Stimulated activated CD8-positive, alpha-beta memory T cell treated with anti-CD3 and anti-CD28 coated beads, Interleukin-15, amount 100 ng/mL, for 24 hours (primary cell): ENCODE data around the gene RASAL2.
"Not testable (repeated sequence)": the region's sequence is repeated elsewhere in the genome, so short reads cannot be mapped to it uniquely, and the experiment has no call there.

Source experiments
- DNase-seq: peaks from one replicate; pipeline ENCODE4 v3.0.0-alpha.2; 2020; ENCODE audit warnings: low read depth

RASAL2 gene

GRCh38 chr1:178071811-178072210, 22.1 kb upstream of the RASAL2 start:
- no peak for DNase-seq

GRCh38 chr1:178072326-178072725, 21.6 kb upstream of the RASAL2 start:
- no peak for DNase-seq

DNA sequence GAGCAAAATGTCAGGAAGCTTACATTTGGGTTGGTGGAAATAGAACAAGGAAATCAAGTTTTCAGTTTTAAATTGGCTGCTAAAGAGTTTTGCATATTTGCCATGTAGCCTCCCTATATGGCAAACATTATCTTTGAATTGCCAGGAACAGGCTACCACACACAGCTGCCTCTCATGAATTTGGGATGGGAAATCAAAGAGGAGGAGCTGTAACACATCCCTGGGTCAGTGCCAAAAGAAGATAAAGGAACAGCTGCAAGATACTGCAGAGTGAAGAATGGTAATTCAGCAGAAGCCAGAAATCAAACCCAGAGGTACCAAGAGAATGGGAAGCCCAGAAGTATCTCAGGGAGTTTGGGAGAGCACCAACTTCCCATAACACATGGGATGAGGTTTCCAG, 18.6 kb upstream of the RASAL2 start:
- no peak for DNase-seq

DNA sequence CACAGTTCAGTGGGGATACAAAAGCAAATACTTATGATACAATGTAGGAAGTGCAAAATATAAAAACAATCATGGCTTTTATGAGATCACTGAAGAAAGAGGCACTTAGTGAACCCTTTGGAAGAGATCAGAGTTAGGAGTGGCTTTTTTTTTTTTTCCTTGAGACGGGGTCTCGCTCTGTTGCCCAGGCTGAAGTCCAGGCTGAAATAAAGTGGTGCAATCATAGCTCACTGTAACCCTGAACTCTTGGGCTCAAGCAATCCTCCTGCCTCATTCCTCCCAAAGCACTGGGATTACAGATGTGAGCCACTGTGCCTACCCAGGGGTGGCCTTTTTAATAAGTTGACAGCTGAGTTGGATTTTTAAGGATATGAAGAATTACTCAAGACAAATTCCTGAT, 17.3 kb upstream of the RASAL2 start:
- DNase-seq: no peak

- no peak for DNase-seq
Measured at GRCh38 chr1:178077917-178078316, 16.0 kb upstream of the RASAL2 start.

GRCh38 chr1:178086294-178086693, 7.6 kb upstream of the RASAL2 start:
- no peak for DNase-seq

- DNase-seq: no peak
Measured at GRCh38 chr1:178086766-178087165, 7.1 kb upstream of the RASAL2 start.

- no peak for DNase-seq
Measured at GRCh38 chr1:178088651-178089050, 5.3 kb upstream of the RASAL2 start.

GRCh38 chr1:178091454-178091853, 2.5 kb upstream of the RASAL2 start:
- not testable (repeated sequence) for DNase-seq

DNA sequence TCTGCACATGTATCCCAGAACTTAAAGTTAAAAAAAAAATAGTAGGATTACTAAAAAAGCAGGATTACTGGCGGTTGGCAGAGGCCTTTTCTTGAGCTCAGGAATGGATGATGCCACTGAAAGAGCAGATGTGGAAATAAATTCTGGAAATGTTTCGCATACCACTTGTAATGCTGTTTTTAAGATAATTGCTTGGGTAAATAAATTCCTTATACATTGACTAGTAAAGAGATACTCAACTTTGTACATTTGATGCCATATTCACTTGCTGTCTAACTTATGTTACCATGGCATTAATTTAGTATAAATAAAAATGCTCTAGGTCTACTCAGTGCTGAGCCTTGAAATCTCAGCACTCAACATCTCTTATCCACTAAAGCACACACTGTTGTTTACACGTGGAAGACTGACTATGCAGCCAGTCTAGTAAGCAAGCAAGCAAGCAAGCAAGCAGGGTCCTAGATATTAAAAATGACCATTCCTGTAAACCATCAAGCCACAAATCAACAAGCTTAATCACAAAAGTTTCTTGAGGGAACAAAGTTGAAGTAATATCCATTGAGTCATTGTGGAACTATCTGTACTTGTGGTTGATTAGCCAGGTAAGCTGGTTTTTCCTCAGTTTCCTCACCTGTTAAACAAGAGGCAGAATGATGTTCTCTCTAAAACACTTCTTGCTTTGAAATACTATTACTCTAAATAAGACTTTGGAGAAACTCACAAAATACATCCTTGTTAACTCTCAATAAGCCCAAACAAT, 1.7 kb upstream of the RASAL2 start:
- DNase-seq: no peak

GRCh38 chr1:178092878-178093493, 918 bp upstream of the RASAL2 start:
- no peak for DNase-seq

GRCh38 chr1:178093494-178093950, 382 bp upstream of the RASAL2 start:
- no peak for DNase-seq

DNA sequence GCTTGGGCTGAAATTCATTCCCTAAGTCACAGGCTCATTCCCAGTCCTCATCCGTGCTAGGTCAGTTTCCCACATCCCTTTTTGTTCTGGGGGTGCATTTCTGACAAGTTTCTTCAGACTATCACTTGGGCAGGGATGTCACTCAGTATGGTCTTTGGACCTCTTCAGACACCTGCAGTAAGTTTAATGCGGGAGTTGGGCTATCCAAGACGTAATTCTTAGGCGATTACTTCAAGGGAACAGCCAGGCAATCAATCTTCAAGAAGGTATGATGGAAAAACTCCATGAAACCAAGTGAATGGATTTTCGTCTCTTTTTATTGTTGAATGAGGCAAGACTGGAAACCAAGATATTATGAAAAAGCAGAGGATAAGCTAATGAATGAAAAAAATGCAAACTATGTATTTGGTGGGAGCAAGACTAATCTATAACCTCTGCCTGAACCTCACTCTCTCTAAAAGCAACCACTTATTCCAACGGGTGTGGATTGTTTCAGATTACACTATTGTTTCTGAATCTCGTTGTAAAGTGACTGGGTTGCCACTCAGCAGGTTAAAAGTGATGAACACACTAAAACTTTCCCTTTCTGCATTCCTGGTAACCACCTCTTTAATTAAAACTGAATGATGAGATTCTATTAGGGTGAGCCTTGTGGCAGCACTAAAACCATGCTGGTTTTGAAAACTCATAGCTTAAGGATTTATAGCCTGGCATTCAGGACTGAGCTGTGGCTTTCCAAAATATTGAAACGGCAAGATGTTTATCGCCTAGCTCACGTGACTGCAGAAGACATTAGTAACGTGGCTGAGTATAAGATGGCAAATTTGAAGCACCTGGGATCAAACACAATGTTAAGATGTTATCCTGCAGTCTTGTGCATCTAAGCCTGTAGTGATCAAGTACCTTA, 1.1 kb downstream of the RASAL2 start:
- DNase-seq: no peak

DNA sequence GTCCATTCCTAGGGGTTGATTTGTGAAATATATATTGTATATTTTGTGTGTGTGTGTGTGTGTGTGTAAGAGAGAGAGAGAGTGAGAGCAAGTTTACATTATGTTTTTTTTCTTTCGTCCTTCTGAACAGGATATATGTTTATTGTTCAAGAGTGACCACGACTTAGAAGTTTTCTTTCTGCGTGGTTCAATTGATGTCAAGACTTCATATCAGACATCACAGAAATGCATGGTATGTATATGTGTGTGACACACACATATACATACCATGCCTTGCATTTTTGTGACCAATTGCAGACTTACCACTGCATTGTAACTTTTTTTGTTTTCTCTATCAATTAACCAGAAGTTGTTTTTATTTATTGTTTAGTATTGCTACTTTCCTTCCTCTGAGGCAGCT, 2.5 kb downstream of the RASAL2 start:
- DNase-seq: no peak

- no peak for DNase-seq
Measured at GRCh38 chr1:178098262-178098661, 4.4 kb downstream of the RASAL2 start.

DNA sequence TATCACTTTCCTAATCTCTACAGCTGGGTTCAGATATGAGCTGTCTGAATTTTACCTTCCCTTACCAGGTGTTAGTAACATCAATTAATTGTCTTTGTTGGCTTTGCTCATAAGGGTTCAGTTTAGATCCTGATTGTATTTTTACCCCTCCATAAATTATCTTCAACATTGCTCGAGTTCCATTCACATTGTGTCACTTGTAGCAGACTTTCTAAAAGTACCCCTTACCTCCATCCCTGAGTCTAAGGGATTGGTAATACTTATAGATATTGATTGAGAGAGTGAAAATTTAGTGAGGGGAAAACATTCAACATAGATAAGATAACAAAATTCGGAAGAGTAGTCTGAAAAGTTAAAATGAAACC, 7.3 kb downstream of the RASAL2 start:
- DNase-seq: no peak

DNA sequence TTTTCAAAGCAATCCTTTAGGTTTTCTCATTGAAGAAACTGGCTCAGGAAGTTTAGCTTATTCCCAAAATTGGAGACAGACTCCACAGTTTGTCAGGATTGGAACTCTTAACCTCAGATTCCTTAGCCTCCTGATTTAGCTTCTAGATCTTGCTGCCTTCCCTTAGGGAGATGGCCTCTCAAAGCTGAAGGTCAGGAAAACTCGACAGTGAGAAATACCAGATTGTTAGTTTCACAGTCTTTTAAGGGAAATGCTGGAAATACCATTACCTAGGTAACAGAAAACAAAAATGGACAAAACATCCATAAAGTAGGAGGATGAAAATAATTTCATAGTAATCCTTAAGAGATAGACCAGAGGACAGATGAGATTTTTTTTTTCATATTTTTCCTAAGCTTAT, 7.8 kb downstream of the RASAL2 start:
- DNase-seq: no peak

DNA sequence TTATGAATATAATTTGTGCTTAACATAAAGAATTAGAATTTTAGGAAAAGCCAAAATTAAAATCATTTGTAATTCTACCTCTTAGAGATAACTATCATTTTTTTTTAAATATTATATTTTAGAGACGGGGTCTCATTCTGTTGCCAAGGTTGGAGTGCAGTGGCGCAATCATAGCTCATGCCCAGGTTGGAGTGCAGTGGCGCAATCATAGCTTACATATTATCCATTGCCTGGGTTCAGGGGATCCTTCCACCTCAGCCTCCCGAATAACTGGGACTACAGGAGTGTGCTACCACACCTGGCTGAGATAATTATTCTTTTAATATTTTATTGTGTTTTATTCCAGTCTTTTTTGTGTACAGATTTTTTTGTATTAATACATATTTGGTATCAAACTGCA, 8.3 kb downstream of the RASAL2 start:
- DNase-seq: no peak

DNA sequence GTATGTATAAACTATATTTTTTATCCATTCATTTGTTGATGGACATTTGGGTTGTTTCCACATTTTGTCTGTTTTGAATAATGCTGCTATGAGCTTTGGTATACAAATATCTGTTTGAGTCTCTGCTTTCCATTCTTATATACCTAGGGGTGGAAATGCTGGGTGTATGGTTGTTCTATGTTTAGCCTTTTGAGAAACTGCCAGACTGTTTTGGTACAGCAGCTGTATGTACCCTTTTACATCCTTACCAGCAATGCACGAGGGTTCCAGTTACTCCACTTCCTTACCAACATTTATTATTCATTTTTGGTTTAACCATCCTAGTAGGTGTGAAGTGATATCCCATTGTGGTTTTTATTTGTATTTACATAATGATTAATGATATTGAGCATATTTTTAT, 13.9 kb downstream of the RASAL2 start:
- no peak for DNase-seq

- DNase-seq: no peak
Measured at GRCh38 chr1:178109348-178110143, 15.6 kb downstream of the RASAL2 start.

DNA sequence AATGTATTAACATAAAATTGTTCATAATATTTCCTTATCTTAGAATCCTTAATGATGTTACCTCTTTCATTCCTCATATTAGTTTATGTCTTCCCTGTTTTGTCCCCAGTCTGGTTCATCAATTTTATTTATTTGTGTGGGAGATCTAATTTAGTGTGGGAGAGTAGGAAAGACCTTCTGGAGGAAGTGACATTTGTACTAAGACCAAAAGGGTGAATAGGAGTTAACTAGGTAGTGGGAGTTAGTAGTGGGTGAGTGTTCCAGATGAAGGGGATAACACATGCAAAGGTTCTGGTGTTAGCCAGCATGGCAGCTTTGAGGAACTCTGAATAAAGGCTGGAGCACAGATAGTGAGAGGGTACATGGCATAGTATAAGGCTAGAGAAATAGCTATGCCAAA, 21.4 kb downstream of the RASAL2 start:
- DNase-seq: no peak

DNA sequence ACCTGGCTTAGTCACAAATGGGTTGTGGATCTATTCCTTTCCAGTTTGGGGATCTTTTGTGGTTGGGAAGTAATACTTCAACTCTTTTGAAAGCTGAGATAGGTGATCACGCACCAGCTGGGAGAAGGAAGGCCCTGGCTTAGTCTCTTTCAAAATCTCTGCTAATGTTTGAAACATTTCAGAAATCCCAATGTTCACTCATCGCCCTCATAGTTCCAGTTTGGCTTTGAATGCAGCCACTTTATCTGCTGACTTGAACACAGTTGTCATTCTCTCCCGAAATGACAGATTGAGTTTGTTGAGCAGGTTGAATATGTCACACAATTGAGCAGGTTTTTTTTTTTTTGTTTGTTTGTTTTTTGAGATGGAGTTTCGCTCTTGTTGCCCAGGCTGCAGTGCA, 24.6 kb downstream of the RASAL2 start:
- no peak for DNase-seq
